ENCODE data around the gene JAKMIP2.
"Not testable (repeated sequence)": the region's sequence is repeated elsewhere in the genome, so short reads cannot be mapped to it uniquely, and the experiment has no call there.

JAKMIP2 gene

DNA sequence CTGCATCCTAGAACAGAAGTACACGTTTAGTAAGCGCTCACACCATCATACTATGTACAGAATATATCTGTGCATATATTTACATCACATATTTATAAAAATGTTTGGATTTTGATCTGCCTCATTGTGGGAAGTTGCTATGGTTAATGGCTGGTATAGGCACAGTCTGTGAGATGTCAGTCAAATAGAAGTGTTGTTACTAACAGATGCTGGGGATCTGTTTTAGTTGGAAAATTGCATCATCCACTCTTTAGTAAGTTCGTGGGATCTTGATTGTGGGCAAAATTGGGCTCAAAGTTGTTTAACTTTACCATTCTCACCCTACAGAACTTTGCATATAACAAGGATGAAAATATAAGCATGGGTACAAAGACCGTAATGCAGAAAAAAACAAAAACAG, 196.3 kb downstream of the JAKMIP2 start:
- no peak for DNase-seq

DNA sequence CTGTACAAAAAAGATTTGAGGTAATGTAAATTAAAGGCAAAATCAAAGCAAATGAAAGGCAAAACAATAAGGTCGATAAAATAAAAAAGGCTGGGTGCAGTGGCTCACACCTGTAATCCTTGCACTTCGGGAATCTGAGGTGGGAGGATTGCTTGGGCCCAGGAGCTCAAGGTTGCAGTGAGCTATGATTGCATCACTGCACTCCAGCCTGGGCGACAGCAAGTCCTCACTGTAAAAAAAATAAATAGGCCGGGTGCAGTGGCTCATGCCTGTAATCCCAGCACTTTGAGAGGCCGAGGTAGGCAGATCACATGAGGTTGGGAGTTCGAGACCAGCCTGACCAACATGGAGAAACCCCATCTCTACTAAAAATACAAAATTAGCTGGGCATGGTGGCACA, 200.3 kb downstream of the JAKMIP2 start:
- DNase-seq = not testable (repeated sequence)

DNA sequence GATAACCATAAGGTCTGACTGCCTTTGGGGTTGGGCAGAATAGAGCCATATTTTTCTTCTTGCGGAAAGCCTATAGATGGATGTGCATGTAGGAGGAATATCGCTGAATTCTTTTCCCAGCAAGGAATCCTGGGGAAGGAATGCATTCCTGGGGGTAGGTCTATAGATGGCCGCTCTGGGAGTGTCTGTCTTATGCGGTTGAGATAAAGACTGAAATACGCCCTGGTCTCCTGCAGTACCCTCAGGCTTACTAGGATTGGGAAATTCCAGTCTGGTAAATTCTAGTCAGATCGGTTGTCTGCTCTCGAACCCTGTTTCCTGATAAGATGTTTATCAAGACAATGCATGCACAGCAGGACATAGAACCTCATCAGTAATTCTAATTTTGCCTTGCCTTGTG, 202.1 kb downstream of the JAKMIP2 start:
- DNase-seq = not testable (repeated sequence)

DNA sequence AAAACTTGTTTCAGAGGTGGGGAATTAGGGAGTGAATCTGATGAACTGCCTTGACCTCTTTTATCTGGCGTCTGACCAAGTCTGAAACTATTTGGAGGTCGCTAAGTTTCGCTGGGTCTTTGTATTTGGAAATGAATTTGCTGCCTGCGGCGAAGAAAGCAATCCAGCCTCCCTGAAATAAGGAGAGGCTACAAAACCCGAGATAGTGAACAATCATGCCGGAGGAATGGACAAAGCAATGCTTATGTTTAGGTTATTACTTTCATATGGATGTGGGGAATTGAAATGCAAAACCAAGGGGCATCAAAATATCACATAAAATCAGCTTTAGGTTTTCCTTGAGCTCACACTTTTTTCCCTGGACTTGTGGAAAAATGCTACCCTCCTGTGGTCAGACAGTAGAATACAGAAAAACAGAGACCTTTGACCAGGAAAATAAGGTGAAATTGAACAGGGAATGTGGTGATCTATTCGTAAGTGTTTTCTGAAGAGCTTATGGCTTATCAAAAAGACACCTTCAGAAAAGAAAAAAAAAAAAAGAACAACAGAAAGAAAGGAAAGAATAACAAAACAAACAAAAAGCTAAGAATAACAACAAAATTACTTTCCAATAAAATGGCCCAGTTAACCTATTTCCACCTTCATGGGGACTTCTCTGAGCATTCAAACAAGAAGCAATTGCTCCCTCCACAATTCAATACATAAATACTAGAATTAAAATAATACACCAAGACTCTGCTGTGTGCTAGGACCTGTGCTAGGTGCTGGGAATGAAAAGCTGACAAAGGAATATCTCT, 204.1 kb downstream of the JAKMIP2 start:
- no peak for DNase-seq

DNA sequence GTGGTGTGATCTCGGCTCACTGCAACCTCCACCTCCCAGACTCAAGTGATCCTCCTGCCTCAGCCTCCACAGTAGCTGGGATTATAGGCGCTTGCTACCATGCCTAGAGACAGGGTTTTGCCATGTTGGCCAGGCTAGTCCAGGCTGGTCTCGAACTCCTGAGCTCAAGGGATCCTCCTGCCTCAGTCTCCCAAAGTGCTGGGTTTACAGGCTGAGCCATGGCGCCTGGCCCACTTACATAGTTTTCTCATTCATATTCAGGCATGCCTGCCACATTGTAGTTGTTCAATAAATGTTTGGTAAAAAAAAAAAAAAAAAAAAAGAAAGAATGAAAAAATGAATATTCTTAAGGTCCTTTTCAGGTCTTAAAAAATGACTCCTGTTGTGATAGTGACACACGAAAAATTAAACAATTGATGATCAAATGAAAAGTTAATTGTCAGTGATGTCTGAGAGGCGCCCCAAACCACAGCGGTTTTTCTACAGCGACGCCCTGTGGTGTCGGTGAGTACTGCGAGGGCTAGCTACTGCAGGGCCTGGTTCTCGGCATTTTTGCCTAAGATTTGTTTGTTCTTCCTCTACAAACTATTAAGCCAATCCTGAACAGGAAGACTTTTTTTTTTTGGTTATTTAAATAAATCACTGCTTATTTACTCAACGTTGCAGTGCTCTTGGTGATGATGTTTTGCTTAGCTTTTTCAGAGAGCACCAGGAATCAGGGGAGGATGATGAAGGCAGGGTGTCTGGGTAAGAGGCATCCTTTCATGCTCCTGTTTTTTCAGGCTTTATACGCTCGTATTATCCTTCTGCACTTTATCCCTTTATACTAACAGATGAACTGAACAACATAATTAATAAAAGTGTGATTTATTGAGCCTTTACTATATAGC, 205.6 kb downstream of the JAKMIP2 start:
- DNase-seq = peak; percentile 60

DNA sequence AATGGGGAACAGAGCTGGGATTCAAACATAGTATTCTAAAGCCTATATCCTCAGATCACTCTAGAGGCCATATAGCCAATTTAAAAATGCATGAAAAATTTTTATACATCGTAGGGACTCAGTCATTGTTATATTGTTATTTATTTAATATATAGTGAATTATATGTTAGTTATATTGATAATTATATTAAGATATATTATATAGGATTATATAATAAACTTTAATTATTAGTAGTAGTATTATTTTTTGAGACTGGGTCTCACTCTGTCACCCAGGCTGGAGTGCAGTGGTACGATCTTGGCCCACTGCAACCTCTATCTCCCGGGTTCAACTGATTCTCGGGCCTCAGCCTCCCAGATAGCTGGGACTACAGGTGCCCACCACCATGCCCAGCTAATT, 206.9 kb downstream of the JAKMIP2 start:
- no peak for DNase-seq

DNA sequence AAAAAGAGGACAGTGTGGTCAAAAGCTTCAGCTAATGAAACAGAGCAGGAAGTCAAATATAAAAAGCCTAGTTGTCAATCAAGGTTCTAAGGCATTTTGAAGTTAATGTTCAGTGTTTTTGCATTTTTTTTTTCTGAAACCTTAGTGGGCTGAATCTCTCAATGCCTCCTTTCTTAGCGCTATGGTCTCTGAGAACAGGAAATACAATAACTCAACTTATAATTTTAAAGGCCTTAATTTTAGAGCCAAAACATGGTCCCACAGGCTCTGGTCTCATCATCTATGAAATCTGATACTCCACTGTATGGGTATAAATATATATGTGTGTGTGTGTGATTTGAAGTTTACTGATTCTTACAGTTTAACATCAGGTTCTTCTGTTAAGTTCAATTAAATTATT, 209.3 kb downstream of the JAKMIP2 start:
- no peak for DNase-seq

DNA sequence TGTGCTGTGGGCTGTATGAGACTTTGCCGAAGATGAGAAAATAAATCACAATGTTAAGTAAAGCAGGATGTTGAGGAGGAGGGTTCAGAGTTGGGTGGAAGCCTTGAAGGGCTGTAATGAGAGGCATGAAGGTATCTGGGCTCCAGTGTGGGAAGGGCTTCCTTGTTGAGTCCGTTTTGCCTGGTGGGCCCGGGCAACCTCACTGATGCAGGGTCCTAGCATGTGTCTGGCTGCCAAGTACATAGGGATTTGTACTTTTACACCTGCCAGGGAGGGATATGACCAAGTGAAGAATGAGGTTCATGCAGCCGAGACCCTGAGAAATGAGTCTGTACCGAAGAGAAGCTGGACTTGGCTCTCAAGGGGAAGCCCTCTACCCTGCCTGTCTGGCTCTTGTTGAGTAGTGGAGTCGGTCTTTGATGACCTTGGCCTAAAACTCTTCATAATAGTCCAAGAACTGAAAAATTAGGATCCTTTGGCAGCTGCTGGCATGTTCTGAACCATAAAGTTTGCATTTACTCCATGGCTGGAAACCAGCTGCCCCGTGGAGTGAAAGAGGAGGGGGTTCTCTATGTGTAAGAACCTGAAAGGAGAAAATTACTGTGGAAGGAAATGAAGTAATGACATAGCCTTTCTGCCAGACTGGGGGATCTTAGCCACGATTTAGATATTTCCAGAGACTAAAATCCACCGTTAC, 213.7 kb downstream of the JAKMIP2 start:
- DNase-seq = no peak

DNA sequence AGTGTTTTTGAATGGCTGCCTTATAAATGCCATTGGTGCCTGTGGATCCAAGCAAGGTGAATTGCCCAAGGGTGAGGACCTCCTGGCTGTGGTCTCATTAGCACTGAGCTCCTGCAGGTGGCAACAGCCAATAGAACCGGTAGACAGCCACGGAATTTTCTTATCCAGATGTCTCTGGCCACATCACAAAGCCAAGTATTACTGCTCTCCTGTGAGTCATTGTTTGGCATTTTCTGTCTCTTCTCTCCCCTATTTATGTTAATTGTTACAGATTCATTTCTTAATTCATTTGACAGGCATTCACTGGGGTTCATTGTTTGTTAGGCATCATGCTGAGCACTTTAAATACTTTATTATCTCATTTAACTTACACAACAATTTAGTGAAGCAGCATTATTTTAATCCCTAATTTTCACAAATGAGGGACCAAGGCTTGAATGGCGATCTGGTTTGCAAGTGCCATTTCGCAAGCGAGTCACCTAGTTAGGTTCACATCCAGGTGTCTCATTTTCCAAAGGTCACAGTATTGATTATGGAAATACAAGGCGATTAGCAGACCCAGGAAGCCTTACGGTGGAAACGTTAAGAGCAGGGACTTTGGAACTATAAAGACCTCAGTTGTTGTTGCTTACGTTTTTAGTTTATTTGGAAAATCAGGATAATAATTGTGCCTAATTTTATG, 214.5 kb downstream of the JAKMIP2 start:
- no peak for DNase-seq

DNA sequence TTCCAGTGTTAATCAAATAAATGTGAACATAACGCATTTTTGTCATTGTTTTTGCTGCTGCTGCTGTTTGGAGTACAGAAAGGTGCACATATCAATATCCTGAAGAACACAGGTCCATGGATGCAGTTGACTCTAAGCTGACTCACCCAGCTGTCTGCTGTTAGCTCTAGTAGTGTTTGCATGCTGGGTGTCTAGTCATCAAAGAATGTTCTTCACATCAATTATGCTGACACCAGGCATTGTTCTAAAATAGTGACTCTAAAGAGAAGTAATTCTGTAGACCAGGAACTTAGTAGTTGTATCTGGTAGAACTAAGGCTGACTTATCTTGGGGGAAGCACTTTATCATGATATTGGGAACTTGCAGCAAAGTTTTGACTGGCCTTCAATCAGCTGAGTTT, 217.0 kb downstream of the JAKMIP2 start:
- DNase-seq = no peak

DNA sequence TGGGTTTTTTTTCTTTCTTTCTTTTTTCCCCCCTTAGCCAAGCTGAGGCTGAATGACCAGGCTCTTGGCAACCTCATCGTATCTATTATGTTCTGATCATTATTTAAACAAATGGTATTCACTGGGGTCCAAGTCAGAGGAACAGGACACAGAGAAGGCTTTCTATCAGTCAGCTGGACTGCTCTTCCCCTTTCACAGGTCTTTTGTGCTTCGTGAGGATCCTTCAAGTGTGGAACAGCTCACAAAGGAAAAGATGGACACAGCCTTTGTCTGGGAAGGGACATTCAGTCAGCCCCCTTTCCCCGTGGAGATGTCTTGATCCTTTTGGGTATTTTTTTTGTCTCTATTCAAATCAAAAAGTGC, 218.4 kb downstream of the JAKMIP2 start:
- no peak for DNase-seq

DNA sequence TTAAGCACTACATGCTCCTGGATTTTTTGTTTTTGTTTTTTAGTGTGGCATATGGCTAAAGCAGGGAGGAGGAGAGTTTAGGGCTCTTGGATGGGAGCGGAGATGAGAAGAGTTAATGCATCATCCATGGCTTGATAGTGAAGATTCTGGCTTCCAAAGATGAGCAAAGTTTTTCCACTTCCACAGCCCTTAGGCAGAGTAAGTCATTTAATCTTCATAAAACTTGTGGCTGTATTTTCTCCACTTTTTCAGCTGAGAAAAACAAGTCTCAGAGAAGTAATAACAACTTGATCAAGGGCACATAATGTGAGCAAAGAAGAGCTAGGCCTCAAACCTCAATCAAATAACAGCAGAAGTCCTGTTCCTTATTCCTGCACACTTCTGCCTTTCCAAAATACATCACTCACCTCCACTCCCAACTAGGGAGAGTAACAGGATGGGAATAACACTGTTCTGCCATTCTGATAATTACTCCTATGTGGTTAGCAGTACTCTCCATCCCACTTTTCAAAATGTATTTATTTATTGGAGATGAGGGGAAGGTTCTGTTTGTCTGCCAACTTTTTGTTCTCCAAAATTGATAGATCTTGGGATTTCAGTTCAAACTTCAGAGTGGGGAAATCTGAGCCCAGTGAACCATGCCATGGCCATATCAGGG, 218.9 kb downstream of the JAKMIP2 start:
- no peak for DNase-seq

DNA sequence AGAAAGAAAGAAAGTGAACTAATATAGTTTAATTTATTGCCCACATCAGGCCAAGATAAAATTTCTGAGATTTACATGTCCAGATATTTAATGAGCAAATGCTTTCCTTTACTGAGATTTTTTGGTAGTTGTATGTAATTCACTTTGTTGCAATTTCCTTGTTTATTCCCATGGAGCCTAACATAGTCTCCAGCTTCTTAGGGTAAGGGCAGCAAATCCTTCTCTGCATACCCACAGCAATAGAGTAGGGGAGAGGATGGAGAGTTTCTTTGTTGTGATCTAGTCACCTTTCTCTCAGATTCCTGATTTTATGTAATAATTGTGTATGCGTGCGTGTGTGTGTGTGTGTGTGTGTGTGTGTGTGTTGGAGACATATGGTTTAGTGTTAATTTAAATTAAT, 221.1 kb downstream of the JAKMIP2 start:
- DNase-seq = no peak

DNA sequence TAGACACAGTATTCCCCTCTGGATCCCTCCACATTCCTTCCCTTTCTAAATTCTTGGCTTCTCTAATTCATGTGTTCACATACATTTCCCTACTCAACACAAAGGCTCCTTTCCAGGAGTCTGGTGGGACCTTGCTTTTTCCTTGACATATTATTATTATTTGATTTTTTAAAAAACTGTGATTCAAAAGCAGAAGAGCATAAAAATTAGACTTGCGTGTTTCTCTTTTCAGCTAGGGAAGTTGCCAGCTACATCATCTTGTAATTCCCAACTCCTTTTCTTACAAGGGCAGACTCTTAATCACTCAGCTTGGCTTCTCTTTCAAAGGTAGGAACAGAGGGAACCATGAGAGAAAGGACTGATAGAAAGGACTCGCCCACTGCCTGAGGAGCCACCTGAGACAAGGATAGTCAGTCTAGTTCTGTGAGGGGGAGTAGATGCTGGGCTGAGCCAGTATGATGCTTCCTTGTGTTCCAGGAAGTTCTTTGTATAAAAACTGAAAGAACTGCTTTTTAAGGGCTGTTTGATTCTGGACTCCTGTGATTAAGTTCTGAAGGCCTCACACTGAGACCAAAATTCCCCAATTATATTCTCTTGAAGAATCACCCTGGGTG, 221.7 kb downstream of the JAKMIP2 start:
- no peak for DNase-seq

DNA sequence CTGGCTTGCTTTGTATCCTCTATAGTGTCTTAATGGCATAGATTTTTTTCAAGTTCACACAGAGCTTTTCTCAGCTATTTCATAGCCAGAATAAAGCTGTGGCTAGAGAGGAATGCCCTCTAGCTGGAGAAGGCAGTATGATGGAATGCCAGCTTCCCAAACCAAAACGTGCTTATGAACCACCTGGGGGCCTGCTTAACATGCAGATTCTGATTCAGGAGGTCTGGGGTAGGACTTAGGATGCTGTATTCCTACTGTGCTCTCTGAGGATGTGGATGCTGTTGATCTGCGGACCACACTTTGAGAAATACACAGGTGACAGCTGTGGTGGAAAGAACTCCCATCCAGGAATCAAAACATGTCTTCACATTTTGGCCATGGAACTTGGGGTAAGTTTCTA, 222.8 kb downstream of the JAKMIP2 start:
- no peak for DNase-seq

DNA sequence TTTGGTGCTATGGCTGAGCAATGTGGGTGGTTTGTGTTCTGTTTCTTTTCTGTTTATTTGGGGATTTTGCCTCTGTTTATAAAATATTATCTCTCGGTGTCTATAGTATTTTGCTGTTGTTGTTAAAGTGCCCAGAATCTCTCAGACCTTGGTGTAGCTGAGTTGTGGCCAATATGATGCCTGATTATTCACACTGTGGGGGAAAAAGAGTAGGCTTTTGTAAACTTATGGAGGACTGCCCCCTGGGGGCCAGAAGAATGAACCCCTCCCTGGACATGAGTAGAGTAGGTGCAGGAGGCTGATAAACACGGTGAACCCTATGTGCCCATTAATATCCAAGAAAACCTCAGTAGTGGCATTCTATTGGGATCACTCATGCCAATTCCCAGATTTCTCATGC, 223.7 kb downstream of the JAKMIP2 start:
- DNase-seq = peak; percentile 5

DNA sequence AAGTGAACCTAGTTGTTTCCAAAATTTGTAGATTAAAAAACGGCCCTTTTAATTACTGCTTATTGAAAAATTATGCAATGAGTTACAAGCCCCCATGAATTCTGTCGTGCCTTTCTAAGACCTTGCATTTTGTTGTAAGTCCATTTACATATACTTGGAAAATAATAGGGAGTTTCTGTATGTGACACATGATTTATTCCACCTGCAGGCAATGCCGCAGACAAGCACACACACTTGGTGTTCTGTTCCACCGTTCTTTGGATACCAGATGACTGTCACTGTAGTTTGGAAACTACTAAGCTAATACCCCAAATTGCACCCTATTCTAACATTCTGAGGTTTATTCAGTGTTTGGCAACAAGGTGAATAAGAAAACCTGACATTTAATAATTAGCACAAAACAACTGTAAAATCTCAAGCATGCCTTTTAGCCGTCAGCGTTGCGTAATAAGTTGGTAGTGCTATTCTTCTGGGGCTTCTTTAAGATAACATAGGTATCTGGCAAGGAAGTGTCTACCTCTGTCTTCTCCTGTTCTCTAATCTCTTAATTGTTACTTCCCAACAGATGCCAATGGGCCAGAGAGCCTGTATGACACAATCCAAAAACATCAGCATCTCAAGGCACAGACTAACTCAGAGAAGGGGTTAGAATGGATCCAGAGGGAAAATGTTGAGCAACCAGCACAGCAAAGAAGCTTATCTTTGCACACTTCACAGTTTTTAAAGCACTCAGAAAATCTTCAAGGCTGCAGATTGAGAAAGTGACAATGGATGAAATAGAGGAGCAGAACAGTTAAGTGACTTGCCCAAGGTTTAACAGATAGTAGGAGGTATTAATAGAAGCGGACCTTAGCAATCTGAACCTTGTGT, 224.4 kb downstream of the JAKMIP2 start:
- DNase-seq = no peak

DNA sequence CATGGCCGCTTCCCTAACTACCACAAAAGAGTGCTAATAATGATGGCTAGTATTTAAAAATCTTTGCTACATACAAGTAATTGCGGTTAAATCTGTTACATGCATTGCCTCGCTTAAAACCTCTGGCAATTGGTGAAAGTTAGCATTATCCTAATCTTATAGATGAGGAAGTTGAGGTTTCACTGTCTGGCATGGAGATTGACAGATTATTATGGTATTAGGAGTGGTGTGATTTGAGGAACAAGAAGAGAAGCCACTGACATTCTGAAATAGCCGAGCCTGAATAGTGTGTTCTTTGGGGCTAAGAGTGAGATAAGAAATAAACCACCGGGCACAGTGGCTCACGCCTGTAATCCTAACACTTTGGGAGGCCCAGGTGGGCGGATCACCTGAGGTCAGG, 227.4 kb downstream of the JAKMIP2 start:
- DNase-seq = no peak

DNA sequence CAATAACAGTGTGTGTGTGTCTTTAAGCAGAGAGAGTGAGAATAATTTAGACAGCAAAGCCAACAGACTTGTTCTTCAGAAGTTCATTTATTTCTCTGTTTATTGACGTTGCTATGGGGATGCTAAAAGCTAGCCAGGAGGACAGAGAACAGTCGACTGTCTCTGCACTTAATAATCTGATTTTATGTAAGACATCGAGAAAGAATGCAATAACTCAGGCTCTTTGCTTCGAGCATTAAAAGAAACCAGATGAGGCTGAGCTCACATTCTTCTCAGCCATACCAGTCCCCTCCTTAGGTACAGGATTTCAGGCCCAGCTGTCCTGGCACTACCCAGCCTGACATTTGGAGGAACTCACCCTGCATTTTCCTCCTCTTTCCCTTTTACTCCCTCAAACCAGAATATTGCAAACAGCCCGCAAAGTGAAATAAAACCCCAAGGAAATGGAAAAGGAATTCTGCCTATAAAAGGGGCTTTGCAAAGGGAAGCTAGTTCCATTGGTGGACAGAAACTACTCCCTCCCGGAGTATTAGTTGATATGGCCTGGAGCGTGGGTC, 228.2 kb downstream of the JAKMIP2 start:
- no peak for DNase-seq

DNA sequence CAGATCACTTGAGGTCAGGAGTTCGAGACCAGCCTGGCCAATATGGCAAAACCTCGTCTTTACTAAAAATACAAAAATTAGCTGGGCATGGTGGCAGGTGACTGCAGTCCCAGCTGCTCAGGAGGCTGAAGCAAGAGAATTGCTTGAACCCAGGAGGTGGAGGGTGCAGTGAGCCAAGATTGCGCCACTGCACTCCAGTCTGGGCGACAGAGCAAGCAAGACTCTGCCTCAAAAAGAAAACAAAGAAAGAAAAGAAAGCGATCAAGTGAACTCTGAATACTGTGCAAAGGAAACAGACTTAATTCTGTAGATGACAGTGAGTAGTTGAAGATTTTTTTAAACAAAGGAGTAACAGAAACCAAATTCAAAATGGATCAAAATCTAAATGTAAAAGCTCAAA, 228.7 kb downstream of the JAKMIP2 start:
- DNase-seq = not testable (repeated sequence)

DNA sequence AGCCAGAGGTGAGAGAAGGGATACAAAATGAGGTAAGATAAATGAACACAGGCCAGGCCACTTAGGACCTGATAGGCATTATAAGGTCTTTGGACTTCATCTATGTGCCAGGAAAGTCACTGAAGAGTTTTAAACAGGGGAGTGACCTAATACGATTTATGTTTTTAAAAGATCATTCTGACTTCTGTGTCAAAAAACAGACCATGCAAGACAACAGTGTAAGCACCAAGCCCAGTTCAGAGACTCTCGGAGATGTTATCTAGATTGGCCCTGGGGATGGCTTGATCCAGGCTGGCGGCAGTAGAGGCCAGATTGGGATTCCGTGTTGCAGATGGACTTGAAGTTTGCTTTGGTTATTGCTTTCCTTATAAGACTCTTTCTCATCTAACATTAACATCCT, 229.6 kb downstream of the JAKMIP2 start:
- no peak for DNase-seq
